ENCODE results near the gene NBEA. TPM values are rescaled to one million over a fixed set of nuclear protein-coding genes. Genes with fewer than 3 reads are reported as not detected.
A peak's percentile ranks its signal among the peaks of the same experiment; 100 is the strongest.

The NBEA gene
- total and polyA plus RNA-seq, 7 donors = 0.46 to 47.6 (median 38.0) TPM

- no peak for DNase-seq
- H3K36me3 ChIP-seq = no peaks in the 10 kb centered on the region
- peak overlapping the region; percentile 21 to 43 (median 39) for H3K4me3 ChIP-seq
- peak overlapping the region; percentile 22 to 49 (median 38) for H3K27ac ChIP-seq
- no peaks in the 10 kb centered on the region for H3K27me3 ChIP-seq
- WGBS, 2 donors = 27 to 28% methylated on average over 17 of the region's 17 CpGs
- H3K9me3 ChIP-seq = no peaks in the 10 kb centered on the region
- TF ChIP-seq, protein P1, sequence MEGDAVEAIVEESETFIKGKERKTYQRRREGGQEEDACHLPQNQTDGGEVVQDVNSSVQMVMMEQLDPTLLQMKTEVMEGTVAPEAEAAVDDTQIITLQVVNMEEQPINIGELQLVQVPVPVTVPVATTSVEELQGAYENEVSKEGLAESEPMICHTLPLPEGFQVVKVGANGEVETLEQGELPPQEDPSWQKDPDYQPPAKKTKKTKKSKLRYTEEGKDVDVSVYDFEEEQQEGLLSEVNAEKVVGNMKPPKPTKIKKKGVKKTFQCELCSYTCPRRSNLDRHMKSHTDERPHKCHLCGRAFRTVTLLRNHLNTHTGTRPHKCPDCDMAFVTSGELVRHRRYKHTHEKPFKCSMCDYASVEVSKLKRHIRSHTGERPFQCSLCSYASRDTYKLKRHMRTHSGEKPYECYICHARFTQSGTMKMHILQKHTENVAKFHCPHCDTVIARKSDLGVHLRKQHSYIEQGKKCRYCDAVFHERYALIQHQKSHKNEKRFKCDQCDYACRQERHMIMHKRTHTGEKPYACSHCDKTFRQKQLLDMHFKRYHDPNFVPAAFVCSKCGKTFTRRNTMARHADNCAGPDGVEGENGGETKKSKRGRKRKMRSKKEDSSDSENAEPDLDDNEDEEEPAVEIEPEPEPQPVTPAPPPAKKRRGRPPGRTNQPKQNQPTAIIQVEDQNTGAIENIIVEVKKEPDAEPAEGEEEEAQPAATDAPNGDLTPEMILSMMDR (IDR thresholded peaks at IDR 0.05) = no peak
- TF ChIP-seq EP300 (IDR thresholded peaks at IDR 0.05) = no peak
- no peak for TF ChIP-seq POLR2A (IDR thresholded peaks at IDR 0.05)
- no peak for TF ChIP-seq POLR2AphosphoS5 (IDR thresholded peaks at IDR 0.05)
- no peaks in the 10 kb centered on the region for H3K4me1 ChIP-seq
- intact Hi-C loops (cut with DNase I) = no loop called here
Measured at GRCh38 chr13:35474496-35475211, 532.6 kb downstream of the NBEA start.

DNA sequence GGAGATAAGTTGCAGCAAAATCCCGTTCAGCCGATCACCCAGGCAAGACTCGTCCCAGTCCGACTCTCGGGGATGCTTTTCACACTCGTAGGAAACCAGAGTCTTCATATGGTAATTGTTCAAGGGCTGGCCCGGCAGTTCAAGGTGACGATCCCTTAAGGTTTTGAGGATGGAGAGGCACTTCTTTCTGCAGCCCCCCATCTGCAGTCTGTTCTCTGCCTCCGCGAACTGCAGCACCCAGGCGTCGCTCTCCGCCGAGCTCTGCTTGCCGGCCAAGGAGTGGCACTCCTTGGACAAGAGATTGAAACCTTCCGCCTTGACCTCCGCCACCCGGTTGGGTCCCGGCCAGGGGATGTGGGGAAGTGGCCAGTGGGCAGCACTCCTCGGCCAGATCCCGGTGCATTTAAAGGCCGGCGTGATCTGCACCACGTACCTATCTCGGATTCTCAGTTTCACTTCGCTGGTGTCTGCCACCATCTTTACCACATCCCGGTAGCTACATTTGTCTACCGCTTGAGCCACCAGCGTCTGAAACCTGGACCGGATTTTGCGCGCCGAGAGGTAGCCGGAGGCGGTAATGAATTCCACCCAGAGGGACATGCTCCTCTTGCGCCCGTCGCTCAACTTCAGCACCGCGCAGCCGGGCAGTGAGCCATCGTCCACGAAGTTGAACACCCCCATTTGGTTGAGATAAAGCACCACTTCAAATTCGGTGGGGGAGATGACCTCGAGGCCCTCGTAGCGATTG lies 533.3 kb downstream of the NBEA start:
- DNase-seq = peak; percentile 61
- no peaks in the 10 kb centered on the region for H3K36me3 ChIP-seq
- H3K27ac ChIP-seq = peak overlapping the region; percentile 22 to 49 (median 38)
- H3K9me3 ChIP-seq = no peaks in the 10 kb centered on the region
- intact Hi-C loops (cut with DNase I) = no loop called here
- TF ChIP-seq POLR2AphosphoS5 (IDR thresholded peaks at IDR 0.05) = no peak
- TF ChIP-seq EP300 (IDR thresholded peaks at IDR 0.05) = no peak
- no peak for TF ChIP-seq POLR2A (IDR thresholded peaks at IDR 0.05)
- TF ChIP-seq, protein P1 (IDR thresholded peaks at IDR 0.05) = no peak
- H3K27me3 ChIP-seq = no peaks in the 10 kb centered on the region
- 11 to 16% methylated on average over 47 of the region's 47 CpGs for WGBS, 2 donors
- H3K4me1 ChIP-seq = no peaks in the 10 kb centered on the region
- peak overlapping the region; percentile 21 to 43 (median 39) for H3K4me3 ChIP-seq

- Histone ChIP-seq H3K36me3 (no peaks in the 10 kb centered on the region), H3K27me3 (no peaks in the 10 kb centered on the region), H3K4me3 (peak within 1 kb of the TSS; percentile 21 to 43 (median 39)), H3K27ac (peak within 1 kb of the TSS; percentile 29 to 49 (median 42)), H3K9me3 (no peaks in the 10 kb centered on the region), H3K4me1 (no peaks in the 10 kb centered on the region)
- no peak for TF ChIP-seq POLR2A (IDR thresholded peaks at IDR 0.05)
- peak; percentile 29 to 75 (median 54) for TF ChIP-seq POLR2AphosphoS5 (IDR thresholded peaks at IDR 0.05)
- peak; percentile 71 for DNase-seq
- intact Hi-C loops (cut with DNase I) = no loop called here
- 23 to 28% methylated on average over 35 of the region's 35 CpGs for whole genome bisulfite sequencing, 2 donors
Measured at GRCh38 chr13:35475960-35476943, 534.2 kb downstream of the NBEA start, which contains the start of gene MAB21L1. Gene MAB21L1 (minus strand): TSS chr13:35476689. CDS start chr13:35476138, 551 bp downstream.

- no peak for DNase-seq
- intact Hi-C loops (cut with DNase I) = no loop called here
- TF ChIP-seq EP300 (IDR thresholded peaks at IDR 0.05) (no peak), POLR2AphosphoS5 (IDR thresholded peaks at IDR 0.05) (no peak), POLR2A (IDR thresholded peaks at IDR 0.05) (no peak)
- TF ChIP-seq, protein P1 (IDR thresholded peaks at IDR 0.05) = no peak
- H3K4me1 ChIP-seq = no peaks in the 10 kb centered on the region
- H3K27ac ChIP-seq = peak overlapping the region in 1 of 4 donors; percentile 22
- H3K9me3 ChIP-seq = no peaks in the 10 kb centered on the region
- no peaks in the 10 kb centered on the region for H3K27me3 ChIP-seq
- WGBS, 2 donors = 51 to 77% methylated on average over 5 of the region's 5 CpGs
- peak overlapping the region in 3 of 4 donors; percentile 11 to 43 (median 41) for H3K4me3 ChIP-seq
- no peaks in the 10 kb centered on the region for H3K36me3 ChIP-seq
Measured at GRCh38 chr13:35477386-35477946, 535.4 kb downstream of the NBEA start.

Data from sigmoid colon (tissue), 7 donors.